HEK293T (cell line): ENCODE measurements around the gene PDE2A.
"Not testable (repeated sequence)": the region's sequence is repeated elsewhere in the genome, so short reads cannot be mapped to it uniquely, and the experiment has no call there.

Experiments
- CTCF ChIA-PET: fragments of 350-600 bp; formaldehyde crosslinking; extraction: SDS; loops from one replicate; lab custom pipeline; 2021; ENCODE audit warnings: antibody characterized with exemption, inconsistent platforms; lab: Yijun Ruan, JAX
- POLR2A ChIA-PET: fragments of 350-600 bp; formaldehyde crosslinking; extraction: SDS; loops from one replicate; lab custom pipeline; 2020; ENCODE audit warnings: antibody characterized with exemption, inconsistent platforms; lab: Yijun Ruan, JAX
- DNase-seq: peaks from one replicate; pipeline ENCODE4 v3.0.0; 2012; ENCODE audit warnings: mixed read lengths; ENCODE audit errors: extremely low spot score
- ARNT ChIP-seq: fragments of 450-650 bp; IDR thresholded peaks from 2 replicates; pipeline ENCODE4 v1.6.1; 2017; ENCODE audit warnings: mild to moderate bottlenecking
- BHLHE40 ChIP-seq: fragments of 450-650 bp; IDR thresholded peaks from 2 replicates; pipeline ENCODE4 v1.6.1; 2016; ENCODE audit warnings: mild to moderate bottlenecking, moderate library complexity, borderline replicate concordance
- CTBP1 ChIP-seq: fragments of 450-650 bp; IDR thresholded peaks from 2 replicates; pipeline ENCODE4 v1.6.1; 2016; ENCODE audit warnings: borderline replicate concordance
- ELF4 ChIP-seq: fragments of 450-650 bp; IDR thresholded peaks from 2 replicates; pipeline ENCODE4 v1.6.1; 2017; ENCODE audit warnings: antibody characterized with exemption
- FOXA1 ChIP-seq: fragments of 450-650 bp; IDR thresholded peaks from 2 replicates; pipeline ENCODE4 v1.6.1; 2016; ENCODE audit warnings: mild to moderate bottlenecking
- FOXK2 ChIP-seq: fragments of 450-650 bp; IDR thresholded peaks from 2 replicates; pipeline ENCODE4 v1.6.1; 2016; ENCODE audit warnings: mild to moderate bottlenecking
- FOXM1 ChIP-seq: fragments of 450-650 bp; IDR thresholded peaks from 2 replicates; pipeline ENCODE4 v1.6.1; 2017; ENCODE audit warnings: mild to moderate bottlenecking, borderline replicate concordance
- HDGF ChIP-seq: fragments of 450-650 bp; IDR thresholded peaks from 2 replicates; pipeline ENCODE4 v1.6.1; 2017; ENCODE audit warnings: antibody characterized with exemption, borderline replicate concordance
- L3MBTL2 ChIP-seq: fragments of 450-650 bp; conservative IDR thresholded peaks from 2 replicates; pipeline ENCODE4 v1.6.1; 2016; ENCODE audit warnings: mild to moderate bottlenecking
- LEF1 ChIP-seq: fragments of 450-650 bp; IDR thresholded peaks from 2 replicates; pipeline ENCODE4 v1.6.1; 2017; ENCODE audit warnings: mild to moderate bottlenecking, borderline replicate concordance
- NFRKB ChIP-seq: fragments of 450-650 bp; IDR thresholded peaks from 2 replicates; pipeline ENCODE4 v1.6.1; 2016; ENCODE audit warnings: mild to moderate bottlenecking, moderate library complexity
- PKNOX1 ChIP-seq: fragments of 450-650 bp; IDR thresholded peaks from 2 replicates; pipeline ENCODE4 v1.6.1; 2016
- SP1 ChIP-seq: fragments of 450-650 bp; IDR thresholded peaks from 2 replicates; pipeline ENCODE4 v1.6.1; 2017
- SUZ12 ChIP-seq: fragments of 450-650 bp; IDR thresholded peaks from 2 replicates; pipeline ENCODE4 v1.6.1; 2016; ENCODE audit warnings: mild to moderate bottlenecking
- TARDBP ChIP-seq: fragments of 450-650 bp; IDR thresholded peaks from 2 replicates; pipeline ENCODE4 v1.6.1; 2016
- ZNF384 ChIP-seq: fragments of 450-650 bp; IDR thresholded peaks from 2 replicates; pipeline ENCODE4 v1.6.1; 2016

PDE2A gene

GRCh38 chr11:72568861-72569260 is 105.4 kb downstream of the PDE2A start:
- no peak for DNase-seq
- TF ChIP-seq L3MBTL2: no peak
- TF ChIP-seq NFRKB: no peak
- TF ChIP-seq ZNF384: no peak
- no peak for TF ChIP-seq TARDBP
- TF ChIP-seq SUZ12: no peak
- no peak for TF ChIP-seq HDGF
- TF ChIP-seq PKNOX1: no peak
- no peak for TF ChIP-seq BHLHE40
- TF ChIP-seq FOXA1: no peak
- CTCF ChIA-PET: no interaction called here
- POLR2A ChIA-PET: interaction anchor here (0.6 kb wide), 1 partner anchor 598 kb away, joined by 3 read pairs; no protein-coding TSS in a partner anchor

GRCh38 chr11:72562431-72562830 is 111.8 kb downstream of the PDE2A start:
- ChIA-PET CTCF (no interaction called here), POLR2A (interaction anchor here (1.5 kb wide), 1 partner anchor 92 kb away, joined by 3 read pairs; no protein-coding TSS in a partner anchor)
- TF ChIP-seq L3MBTL2: no peak
- TF ChIP-seq SP1: no peak
- no peak for DNase-seq

GRCh38 chr11:72561856-72562255 is 112.4 kb downstream of the PDE2A start:
- CTCF ChIA-PET: interaction anchor here (1.0 to 1.6 kb wide), 3 partner anchors 8 to 90 kb away, joined by 3 to 5 read pairs (median 3); no protein-coding TSS in a partner anchor
- POLR2A ChIA-PET: interaction anchor here (1.5 kb wide), 1 partner anchor 91 kb away, joined by 3 read pairs; no protein-coding TSS in a partner anchor
- no peak for TF ChIP-seq ELF4
- TF ChIP-seq FOXK2: no peak
- TF ChIP-seq SUZ12: no peak
- TF ChIP-seq L3MBTL2: no peak
- no peak for TF ChIP-seq NFRKB
- TF ChIP-seq LEF1: no peak
- TF ChIP-seq PKNOX1: no peak
- TF ChIP-seq FOXM1: no peak
- no peak for TF ChIP-seq CTBP1
- TF ChIP-seq TARDBP: no peak
- no peak for TF ChIP-seq BHLHE40
- no peak for TF ChIP-seq FOXA1
- TF ChIP-seq SP1: no peak
- TF ChIP-seq ARNT: no peak
- no peak for DNase-seq

GRCh38 chr11:72560864-72561263 is 113.4 kb downstream of the PDE2A start:
- CTCF ChIA-PET: interaction anchor here (1.0 to 1.6 kb wide), 3 partner anchors 9 to 89 kb away, joined by 3 to 5 read pairs (median 3); no protein-coding TSS in a partner anchor
- DNase-seq, POLR2A ChIA-PET: not testable (repeated sequence)

- ChIA-PET CTCF (interaction anchor here (0.6 kb wide), 1 partner anchor 86 kb away, joined by 3 read pairs; no protein-coding TSS in a partner anchor), POLR2A (no interaction called here)
- TF ChIP-seq NFRKB: no peak
- no peak for TF ChIP-seq LEF1
- no peak for TF ChIP-seq FOXA1
- no peak for DNase-seq
Measured at GRCh38 chr11:72556433-72556832, 117.8 kb downstream of the PDE2A start.

- POLR2A ChIA-PET, DNase-seq: not testable (repeated sequence)
- CTCF ChIA-PET: interaction anchor here (1.1 to 1.6 kb wide), 2 partner anchors 10 to 84 kb away, joined by 6 to 11 read pairs; no protein-coding TSS in a partner anchor
Measured at GRCh38 chr11:72555014-72555522, 119.2 kb downstream of the PDE2A start.

- no peak for DNase-seq
- no peak for TF ChIP-seq FOXA1
- TF ChIP-seq PKNOX1: peak; percentile 61
- CTCF ChIA-PET: interaction anchor here (0.8 to 1.6 kb wide), 3 partner anchors 72 to 98 kb away, joined by 3 to 11 read pairs (median 3); no protein-coding TSS in a partner anchor
- POLR2A ChIA-PET: no interaction called here
Measured at GRCh38 chr11:72553706-72554105, 120.5 kb downstream of the PDE2A start.

- ChIA-PET POLR2A (no interaction called here), CTCF (no interaction called here)
- TF ChIP-seq SP1 (no peak), NFRKB (no peak), HDGF (no peak), L3MBTL2 (no peak), FOXM1 (no peak), ZNF384 (no peak), FOXK2 (no peak), BHLHE40 (no peak), CTBP1 (no peak), ELF4 (no peak)
- no peak for DNase-seq
Measured at GRCh38 chr11:72552399-72552910, 121.8 kb downstream of the PDE2A start.
